PC-3 (cell line): Measurements from ENCODE around the gene ZCCHC24. TPM values are rescaled to one million over a fixed set of nuclear protein-coding genes. Genes with fewer than 3 reads are reported as not detected.

Source experiments
- ATAC-seq: fragments of 200-7000 bp; cut with Tn5 transposase; 2 replicates; pipeline ENCODE4 v1.9.1; 2020; ENCODE audit warnings: mild to moderate bottlenecking, moderate library complexity
- BruUV-seq: library from RNA; stranded (reverse); fragments of 400-500 nt; replicated peaks from 2 replicates; lab custom pipeline; 2021; lab: Mats Ljungman, UMichigan
- CTCF ChIA-PET: fragments of 300-600 bp; sonication (Branson Sonifier 250); formaldehyde crosslinking; loops from one replicate; lab custom pipeline; 2022; ENCODE audit warnings: antibody characterized with exemption; lab: Charles Lee
- POLR2A ChIA-PET: fragments of 300-600 bp; sonication (Branson Sonifier 250); formaldehyde crosslinking; loops from one replicate; lab custom pipeline; 2022; ENCODE audit warnings: antibody characterized with exemption; ENCODE audit not compliant: unreplicated experiment; lab: Charles Lee
- DNase-seq: peaks from one replicate; pipeline ENCODE4 v3.0.0-alpha.2; 2015
- H2AFZ ChIP-seq: fragments of 300-600 bp; sonication (generic); 2 replicates; pipeline ENCODE4 v1.6.0; 2016; ENCODE audit warnings: antibody characterized with exemption, low read length
- H3F3A ChIP-seq: fragments of 300-600 bp; sonication (generic); one replicate; pipeline ENCODE4 v1.6.0; 2017; ENCODE audit warnings: antibody characterized with exemption, low read length, control low read depth, mild to moderate bottlenecking; ENCODE audit not compliant: unreplicated experiment
- H3K27ac ChIP-seq: fragments of 300-600 bp; sonication (generic); 2 replicates; pipeline ENCODE4 v1.5.1; 2016; ENCODE audit warnings: mild to moderate bottlenecking, low read length
- H3K27me3 ChIP-seq: fragments of 300-600 bp; sonication (generic); 2 replicates; pipeline ENCODE4 v1.6.1; 2016; ENCODE audit warnings: low read length, mixed read lengths
- H3K36me3 ChIP-seq: fragments of 300-600 bp; sonication (generic); 2 replicates; pipeline ENCODE4 v1.6.1; 2016; ENCODE audit warnings: low read depth, mixed run types, low read length, mixed read lengths
- H3K4me1 ChIP-seq: fragments of 300-600 bp; sonication (generic); 2 replicates; pipeline ENCODE4 v1.5.1; 2016; ENCODE audit warnings: low read length; ENCODE audit not compliant: insufficient read depth
- H3K4me2 ChIP-seq: fragments of 300-600 bp; sonication (generic); 2 replicates; pipeline ENCODE4 v1.6.0; 2016; ENCODE audit warnings: low read length
- H3K4me3 ChIP-seq: fragments of 300-600 bp; sonication (generic); 2 replicates; pipeline ENCODE4 v1.5.1; 2016; ENCODE audit warnings: mild to moderate bottlenecking, low read length, mixed read lengths
- H3K79me2 ChIP-seq: fragments of 300-600 bp; sonication (generic); 2 replicates; pipeline ENCODE4 v1.6.1; 2017; ENCODE audit warnings: low read length, mixed read lengths
- H3K9ac ChIP-seq: fragments of 300-600 bp; sonication (generic); 2 replicates; pipeline ENCODE4 v1.6.0; 2016; ENCODE audit warnings: mild to moderate bottlenecking, low read length
- H3K9me2 ChIP-seq: fragments of 300-600 bp; sonication (generic); replicated peaks from 2 replicates; pipeline ENCODE4 v1.6.1; 2016; ENCODE audit warnings: mixed run types, low read length, mixed read lengths
- H3K9me3 ChIP-seq: fragments of 300-600 bp; sonication (generic); 2 replicates; pipeline ENCODE4 v1.6.1; 2016; ENCODE audit warnings: low read length, mixed read lengths
- H4K20me1 ChIP-seq: fragments of 300-600 bp; sonication (generic); 2 replicates; pipeline ENCODE4 v1.6.1; 2016; ENCODE audit warnings: low read length, mixed read lengths
- EZH2 ChIP-seq: fragments of 300-600 bp; sonication (generic); IDR thresholded peaks from one replicate; pipeline ENCODE4 v1.6.1; 2017; ENCODE audit warnings: antibody characterized with exemption, mild to moderate bottlenecking, low read length; ENCODE audit not compliant: unreplicated experiment
- EZH2phosphoT487 ChIP-seq: fragments of 300-600 bp; sonication (generic); IDR thresholded peaks from 2 replicates; pipeline ENCODE4 v1.6.1; 2018; ENCODE audit warnings: mild to moderate bottlenecking, antibody characterized with exemption, low read length, borderline replicate concordance
- intact Hi-C: fragments of 100-400 bp; cut with micrococcal nuclease; formaldehyde crosslinking; loops from 2 replicates; pipeline ENCODE4 v1.9.0; 2023
- total RNA-seq: library from RNA; depleted of rRNA; stranded (reverse); fragments of >200 nt; gene quantifications from 2 replicates; pipeline ENCODE4 v1.2.3, GENCODE V29; 2014
- TF ChIP-seq, protein P1 (sequence below): fragments of 300-600 bp; sonication (generic); conservative IDR thresholded peaks from 2 replicates; pipeline ENCODE4 v1.5.1; 2017; ENCODE audit warnings: antibody characterized with exemption, low read depth, mild to moderate bottlenecking, low read length

ZCCHC24 gene
- total RNA-seq, 1 experiment from 2014 or later, result 32.9 TPM

DNA sequence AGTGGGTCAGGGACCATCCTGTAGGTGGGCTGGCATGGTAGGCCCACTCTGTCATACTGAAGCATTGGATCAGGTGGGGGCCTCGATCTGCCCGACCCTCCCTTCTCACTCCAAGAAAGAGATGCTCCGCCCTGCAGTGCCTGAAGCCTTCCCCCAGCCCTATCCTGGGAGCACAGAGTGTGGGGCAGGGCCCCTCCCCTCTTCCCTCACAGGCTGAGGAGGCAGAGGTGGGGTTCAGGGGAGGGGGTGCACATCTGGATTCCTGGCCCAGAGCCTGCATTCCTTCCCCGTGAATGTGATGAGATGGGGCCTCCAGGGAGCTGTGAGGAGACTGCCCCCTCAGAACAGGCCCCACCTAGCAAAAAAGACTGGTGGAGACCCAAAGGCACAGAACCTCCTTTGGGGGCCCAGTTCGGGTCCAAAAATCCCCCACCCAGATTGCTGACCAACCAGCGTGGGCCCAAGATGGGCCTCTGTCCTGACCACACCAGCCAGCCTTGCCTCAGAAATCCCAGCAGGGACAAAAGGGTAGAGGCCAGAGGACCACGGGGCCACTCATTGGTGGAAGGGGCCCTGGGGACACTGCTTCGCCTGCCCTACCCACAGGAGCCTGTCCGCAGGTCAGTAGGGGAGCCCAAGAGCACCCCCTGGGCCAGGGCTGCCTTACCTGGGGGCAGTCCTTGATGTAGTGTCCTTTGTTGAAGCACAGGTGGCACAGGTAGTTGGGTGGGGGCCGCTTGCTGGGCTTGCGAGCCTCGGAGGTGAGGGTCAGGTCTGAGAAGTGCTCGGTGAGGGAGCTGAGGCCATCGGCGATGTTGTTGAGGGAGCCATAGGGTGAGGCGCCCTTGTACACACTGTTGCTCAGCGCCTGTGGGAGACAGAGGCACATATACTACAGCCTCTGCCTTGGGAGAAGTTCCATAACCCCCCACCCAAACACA, 13.3 kb downstream of the ZCCHC24 start:
- ChIA-PET CTCF (no interaction called here), POLR2A (no interaction called here)
- Histone ChIP-seq H3K79me2 (peaks cover 31% of the 10 kb centered on the region), H3K9me2 (no peaks in the 10 kb centered on the region), H3K27me3 (no peaks in the 10 kb centered on the region), H3K4me3 (no peak overlapping the region), H3K27ac (no peak overlapping the region), H3K9me3 (no peaks in the 10 kb centered on the region), H2AFZ (no peak overlapping the region), H3K36me3 (peaks cover 13% of the 10 kb centered on the region; the same call in 1 of the 2 replicates), H3K4me1 (peaks cover 37% of the 10 kb centered on the region), H3K4me2 (no peak overlapping the region), H3F3A (peaks cover 8% of the 10 kb centered on the region), H3K9ac (no peak overlapping the region), H4K20me1 (no peaks in the 10 kb centered on the region)
- no TSS peak for BruUV-seq
- ATAC-seq (no peak), DNase-seq (no peak)
- intact Hi-C loops, result no loop called here
- TF ChIP-seq EZH2phosphoT487 (no peak), EZH2 (no peak)
- TF ChIP-seq, protein P1, sequence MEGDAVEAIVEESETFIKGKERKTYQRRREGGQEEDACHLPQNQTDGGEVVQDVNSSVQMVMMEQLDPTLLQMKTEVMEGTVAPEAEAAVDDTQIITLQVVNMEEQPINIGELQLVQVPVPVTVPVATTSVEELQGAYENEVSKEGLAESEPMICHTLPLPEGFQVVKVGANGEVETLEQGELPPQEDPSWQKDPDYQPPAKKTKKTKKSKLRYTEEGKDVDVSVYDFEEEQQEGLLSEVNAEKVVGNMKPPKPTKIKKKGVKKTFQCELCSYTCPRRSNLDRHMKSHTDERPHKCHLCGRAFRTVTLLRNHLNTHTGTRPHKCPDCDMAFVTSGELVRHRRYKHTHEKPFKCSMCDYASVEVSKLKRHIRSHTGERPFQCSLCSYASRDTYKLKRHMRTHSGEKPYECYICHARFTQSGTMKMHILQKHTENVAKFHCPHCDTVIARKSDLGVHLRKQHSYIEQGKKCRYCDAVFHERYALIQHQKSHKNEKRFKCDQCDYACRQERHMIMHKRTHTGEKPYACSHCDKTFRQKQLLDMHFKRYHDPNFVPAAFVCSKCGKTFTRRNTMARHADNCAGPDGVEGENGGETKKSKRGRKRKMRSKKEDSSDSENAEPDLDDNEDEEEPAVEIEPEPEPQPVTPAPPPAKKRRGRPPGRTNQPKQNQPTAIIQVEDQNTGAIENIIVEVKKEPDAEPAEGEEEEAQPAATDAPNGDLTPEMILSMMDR, result no peak

DNA sequence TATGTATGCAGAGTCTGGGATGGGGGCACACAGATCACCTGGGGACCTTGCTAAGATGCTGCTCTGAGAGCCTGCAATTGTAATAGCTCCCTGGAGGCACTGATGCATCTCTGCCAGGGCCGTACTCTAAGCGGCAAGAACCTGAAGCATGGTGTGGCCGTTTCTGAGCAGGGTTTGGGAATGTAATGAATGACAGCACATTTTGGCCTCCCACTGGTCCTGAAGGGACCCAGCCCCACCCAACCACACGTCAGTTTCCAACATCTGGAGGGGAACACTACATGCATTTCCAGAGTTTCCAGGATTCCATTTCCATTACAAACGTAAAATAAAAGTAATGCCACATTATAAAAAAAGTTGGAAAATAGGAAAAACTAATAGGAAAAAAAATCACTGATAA, 14.0 kb downstream of the ZCCHC24 start:
- Histone ChIP-seq H3K9me2 (no peaks in the 10 kb centered on the region), H3K4me3 (no peak overlapping the region), H3K27ac (no peak overlapping the region), H3K36me3 (peaks cover 14% of the 10 kb centered on the region; the same call in 1 of the 2 replicates), H4K20me1 (no peaks in the 10 kb centered on the region), H2AFZ (no peak overlapping the region), H3K4me2 (no peak overlapping the region), H3F3A (peaks cover 4% of the 10 kb centered on the region), H3K9ac (no peak overlapping the region), H3K79me2 (peaks cover 26% of the 10 kb centered on the region), H3K9me3 (no peaks in the 10 kb centered on the region), H3K4me1 (peaks cover 29% of the 10 kb centered on the region), H3K27me3 (no peaks in the 10 kb centered on the region)
- ChIA-PET POLR2A (no interaction called here), CTCF (no interaction called here)
- intact Hi-C loops, result no loop called here
- no TSS peak for BruUV-seq
- TF ChIP-seq EZH2 (no peak), EZH2phosphoT487 (no peak)
- TF ChIP-seq, protein P1, result no peak
- no peak for ATAC-seq
- DNase-seq, result no peak

DNA sequence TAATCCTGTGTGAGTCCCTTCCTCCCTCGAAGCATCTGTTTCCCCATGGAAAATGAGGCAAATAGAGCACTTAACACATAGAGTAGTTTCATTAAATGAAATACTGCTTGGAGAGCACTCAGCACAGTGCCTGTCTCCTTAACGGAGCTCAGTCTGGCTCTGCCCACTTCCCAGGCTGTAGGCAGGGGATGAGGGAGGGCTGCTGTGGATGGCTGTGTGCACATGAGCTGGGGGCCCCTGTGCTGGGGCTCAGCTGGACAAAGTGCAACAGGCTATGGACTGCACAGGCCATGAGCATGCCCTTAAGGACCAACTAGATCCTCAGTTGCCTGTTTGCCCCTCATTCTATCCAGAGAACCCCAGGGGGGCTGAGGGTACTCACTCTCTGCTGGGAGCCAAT, 14.5 kb downstream of the ZCCHC24 start:
- Histone ChIP-seq H3K9me2 (no peaks in the 10 kb centered on the region), H3K4me3 (no peak overlapping the region), H3K79me2 (peaks cover 21% of the 10 kb centered on the region), H3K4me1 (peaks cover 24% of the 10 kb centered on the region), H3K9ac (no peak overlapping the region), H3K36me3 (peaks cover 16% of the 10 kb centered on the region; the same call in 1 of the 2 replicates), H3K27me3 (no peaks in the 10 kb centered on the region), H3K9me3 (no peaks in the 10 kb centered on the region), H4K20me1 (no peaks in the 10 kb centered on the region), H2AFZ (no peak overlapping the region), H3K4me2 (no peak overlapping the region), H3K27ac (no peak overlapping the region), H3F3A (peaks cover 4% of the 10 kb centered on the region)
- BruUV-seq, result no TSS peak
- ATAC-seq, result no peak
- intact Hi-C loops, result no loop called here
- ChIA-PET CTCF (no interaction called here), POLR2A (no interaction called here)
- TF ChIP-seq EZH2phosphoT487 (no peak), EZH2 (no peak)
- TF ChIP-seq, protein P1, result no peak
- no peak for DNase-seq
